Measurements from ENCODE around the gene SLC27A2.

DNA sequence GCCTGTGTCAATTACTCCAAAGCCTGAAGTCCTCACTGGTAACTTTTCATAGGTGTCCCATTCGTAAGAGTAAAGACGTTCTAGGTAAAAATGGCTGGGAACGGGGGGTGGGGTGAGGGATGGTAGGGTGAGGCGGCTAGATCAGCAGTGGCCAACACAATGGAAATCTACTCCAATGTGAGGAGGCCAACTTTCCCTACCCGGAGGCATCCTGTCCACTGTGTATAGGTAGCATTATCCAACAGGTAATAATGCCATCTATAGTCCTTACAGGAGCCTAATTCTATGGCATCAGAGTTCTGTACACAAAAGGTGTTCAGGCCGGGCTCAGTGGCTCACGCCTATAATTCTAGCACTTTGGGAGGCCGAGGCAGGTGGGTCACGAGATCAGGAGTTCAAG lies 54.4 kb downstream of the SLC27A2 start:
- TF ChIP-seq CSRNP3 (CRISPR knock-in tag; IDR thresholded peaks at IDR 0.05) (no peak), ZNF8 (CRISPR knock-in tag; IDR thresholded peaks at IDR 0.05) (no peak), ZFP3 (CRISPR knock-in tag; IDR thresholded peaks at IDR 0.05) (no peak), POU6F1 (CRISPR knock-in tag; IDR thresholded peaks at IDR 0.05; ENCODE audit: borderline replicate concordance, low read depth) (no peak), ZNF70 (CRISPR knock-in tag; IDR thresholded peaks at IDR 0.05) (no peak), ISL1 (CRISPR knock-in tag; IDR thresholded peaks at IDR 0.05) (no peak), GLIS3 (CRISPR knock-in tag; IDR thresholded peaks at IDR 0.05) (no peak), PPARA (CRISPR knock-in tag; IDR thresholded peaks at IDR 0.05; ENCODE audit: borderline replicate concordance) (no peak), BACH2 (CRISPR knock-in tag; IDR thresholded peaks at IDR 0.05; ENCODE audit: borderline replicate concordance) (no peak)
- TF ChIP-seq, protein P1, sequence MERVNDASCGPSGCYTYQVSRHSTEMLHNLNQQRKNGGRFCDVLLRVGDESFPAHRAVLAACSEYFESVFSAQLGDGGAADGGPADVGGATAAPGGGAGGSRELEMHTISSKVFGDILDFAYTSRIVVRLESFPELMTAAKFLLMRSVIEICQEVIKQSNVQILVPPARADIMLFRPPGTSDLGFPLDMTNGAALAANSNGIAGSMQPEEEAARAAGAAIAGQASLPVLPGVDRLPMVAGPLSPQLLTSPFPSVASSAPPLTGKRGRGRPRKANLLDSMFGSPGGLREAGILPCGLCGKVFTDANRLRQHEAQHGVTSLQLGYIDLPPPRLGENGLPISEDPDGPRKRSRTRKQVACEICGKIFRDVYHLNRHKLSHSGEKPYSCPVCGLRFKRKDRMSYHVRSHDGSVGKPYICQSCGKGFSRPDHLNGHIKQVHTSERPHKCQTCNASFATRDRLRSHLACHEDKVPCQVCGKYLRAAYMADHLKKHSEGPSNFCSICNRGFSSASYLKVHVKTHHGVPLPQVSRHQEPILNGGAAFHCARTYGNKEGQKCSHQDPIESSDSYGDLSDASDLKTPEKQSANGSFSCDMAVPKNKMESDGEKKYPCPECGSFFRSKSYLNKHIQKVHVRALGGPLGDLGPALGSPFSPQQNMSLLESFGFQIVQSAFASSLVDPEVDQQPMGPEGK (CRISPR knock-in tag; IDR thresholded peaks at IDR 0.05; ENCODE audit: borderline replicate concordance): no peak

Data from SK-N-SH treated with all-trans-retinoic acid at 6 μM for 48 hours (cell line).